H1 (cell line): ENCODE results near the gene DIP2B.

ENCODE experiments used
- BRCA1 ChIP-seq: IDR thresholded peaks from 2 replicates; pipeline ENCODE4 v1.6.1; 2012; ENCODE audit warnings: low read depth, low read length, improper control_type of control experiment
- CEBPB ChIP-seq: IDR thresholded peaks from 2 replicates; pipeline ENCODE4 v1.6.1; 2012; ENCODE audit warnings: low read depth, low read length
- CTCF ChIP-seq, 3 experiments: IDR thresholded peaks; 1 replicate in 2 of 3; 2 replicates in 1 of 3; pipeline versions ENCODE4 v1.5.1 to v1.6.1; 2011; ENCODE audit warnings: low read length in 3 of 3, mild to moderate bottlenecking in 3 of 3, inconsistent platforms in 2 of 3, low read depth in 1 of 3, moderate library complexity in 1 of 3; ENCODE audit not compliant: insufficient read depth in 1 of 3; ENCODE audit errors: control extremely low read depth in 1 of 3
- EP300 ChIP-seq, 2 experiments: IDR thresholded peaks; 1 replicate in 1 of 2; 2 replicates in 1 of 2; pipeline ENCODE4 v1.6.1; 2011 to 2012; ENCODE audit warnings: low read depth in 2 of 2, low read length in 2 of 2, mild to moderate bottlenecking in 2 of 2, borderline replicate concordance in 1 of 2, inconsistent platforms in 1 of 2, moderate library complexity in 1 of 2
- EZH2 ChIP-seq: fragments of 200-600 bp; sonication (generic); IDR thresholded peaks from 2 replicates; pipeline ENCODE4 v1.7.1; 2012; ENCODE audit warnings: low read depth, mild to moderate bottlenecking, moderate library complexity, low read length, inconsistent platforms; ENCODE audit not compliant: severe bottlenecking
- MAX ChIP-seq: IDR thresholded peaks from 2 replicates; pipeline ENCODE4 v1.6.1; 2012; ENCODE audit warnings: inconsistent platforms
- NRF1 ChIP-seq: IDR thresholded peaks from 2 replicates; pipeline ENCODE4 v1.6.1; 2011; ENCODE audit warnings: mild to moderate bottlenecking, low read depth, low read length, improper control_type of control experiment
- POLR2A ChIP-seq, 2 experiments: IDR thresholded peaks; 1 replicate in 1 of 2; 2 replicates in 1 of 2; pipeline ENCODE4 v1.6.1; 2011; ENCODE audit warnings: low read depth in 2 of 2, low read length in 2 of 2, mild to moderate bottlenecking in 2 of 2; ENCODE audit errors: control extremely low read depth in 1 of 2
- POLR2AphosphoS5 ChIP-seq: IDR thresholded peaks from 2 replicates; pipeline ENCODE4 v1.6.1; 2011; ENCODE audit warnings: low read depth, low read length
- RFX5 ChIP-seq: IDR thresholded peaks from 2 replicates; pipeline ENCODE4 v1.6.1; 2011; ENCODE audit warnings: low read depth, low read length, improper control_type of control experiment, borderline replicate concordance
- SP1 ChIP-seq: IDR thresholded peaks from 2 replicates; pipeline ENCODE4 v1.6.1; 2011; ENCODE audit warnings: low read depth, low read length
- TAF1 ChIP-seq: IDR thresholded peaks from 2 replicates; pipeline ENCODE4 v1.6.1; 2011; ENCODE audit warnings: mild to moderate bottlenecking, low read depth, low read length
- TBP ChIP-seq: IDR thresholded peaks from 2 replicates; pipeline ENCODE4 v1.6.1; 2011; ENCODE audit warnings: low read depth, low read length, improper control_type of control experiment
- ZNF274 ChIP-seq: IDR thresholded peaks from 2 replicates; pipeline ENCODE4 v1.7.0; 2012; ENCODE audit warnings: low read length, borderline replicate concordance; ENCODE audit errors: extremely low read depth

GRCh38 chr12:50727466-50727865 is 222.7 kb downstream of the DIP2B start:
- no peak for TF ChIP-seq CTCF (IDR thresholded peaks at IDR 0.05; ENCODE audit: control extremely low read depth in 1 of 3, insufficient read depth in 1 of 3, low read depth in 1 of 3, low read length in 3 of 3)
- no peak for TF ChIP-seq MAX
- TF ChIP-seq BRCA1: no peak
- no peak for TF ChIP-seq EP300 (IDR thresholded peaks at IDR 0.05; ENCODE audit: borderline replicate concordance in 1 of 2, low read depth in 2 of 2, low read length in 2 of 2)
- TF ChIP-seq SP1: no peak
- TF ChIP-seq TAF1: no peak
- TF ChIP-seq ZNF274: no peak
- TF ChIP-seq EZH2: no peak
- TF ChIP-seq CEBPB: no peak
- TF ChIP-seq POLR2AphosphoS5: no peak
- no peak for TF ChIP-seq TBP
- TF ChIP-seq RFX5: no peak
- no peak for TF ChIP-seq NRF1
- no peak for TF ChIP-seq POLR2A (IDR thresholded peaks at IDR 0.05; ENCODE audit: control extremely low read depth in 1 of 2, low read depth in 2 of 2, low read length in 2 of 2)
